Measurements from ENCODE around the gene DSN1.

- TF ChIP-seq TGIF2 (CRISPR knock-in tag; IDR thresholded peaks at IDR 0.05) (no peak), KDM1A (IDR thresholded peaks at IDR 0.05) (no peak), SUPT5H (IDR thresholded peaks at IDR 0.05) (no peak), KLF10 (CRISPR knock-in tag; IDR thresholded peaks at IDR 0.05) (no peak), POLR2B (IDR thresholded peaks at IDR 0.05; ENCODE audit: low read depth, partially characterized antibody) (no peak), GATAD2A (IDR thresholded peaks at IDR 0.05) (no peak), EP300 (IDR thresholded peaks at IDR 0.05; ENCODE audit: low read length) (no peak), SETDB1 (IDR thresholded peaks at IDR 0.05; ENCODE audit: low read length) (no peak), ZNF23 (CRISPR knock-in tag; IDR thresholded peaks at IDR 0.05) (no peak), FOXA1 (IDR thresholded peaks at IDR 0.05; ENCODE audit: borderline replicate concordance) (no peak), PRMT5 (CRISPR knock-in tag; IDR thresholded peaks at IDR 0.05) (no peak)
- TF ChIP-seq, protein P1, sequence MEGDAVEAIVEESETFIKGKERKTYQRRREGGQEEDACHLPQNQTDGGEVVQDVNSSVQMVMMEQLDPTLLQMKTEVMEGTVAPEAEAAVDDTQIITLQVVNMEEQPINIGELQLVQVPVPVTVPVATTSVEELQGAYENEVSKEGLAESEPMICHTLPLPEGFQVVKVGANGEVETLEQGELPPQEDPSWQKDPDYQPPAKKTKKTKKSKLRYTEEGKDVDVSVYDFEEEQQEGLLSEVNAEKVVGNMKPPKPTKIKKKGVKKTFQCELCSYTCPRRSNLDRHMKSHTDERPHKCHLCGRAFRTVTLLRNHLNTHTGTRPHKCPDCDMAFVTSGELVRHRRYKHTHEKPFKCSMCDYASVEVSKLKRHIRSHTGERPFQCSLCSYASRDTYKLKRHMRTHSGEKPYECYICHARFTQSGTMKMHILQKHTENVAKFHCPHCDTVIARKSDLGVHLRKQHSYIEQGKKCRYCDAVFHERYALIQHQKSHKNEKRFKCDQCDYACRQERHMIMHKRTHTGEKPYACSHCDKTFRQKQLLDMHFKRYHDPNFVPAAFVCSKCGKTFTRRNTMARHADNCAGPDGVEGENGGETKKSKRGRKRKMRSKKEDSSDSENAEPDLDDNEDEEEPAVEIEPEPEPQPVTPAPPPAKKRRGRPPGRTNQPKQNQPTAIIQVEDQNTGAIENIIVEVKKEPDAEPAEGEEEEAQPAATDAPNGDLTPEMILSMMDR (IDR thresholded peaks at IDR 0.05 in 2 of 3, conservative IDR thresholded peaks at IDR 0.05 in 1 of 3; ENCODE audit: insufficient read depth in 2 of 3, low read depth in 1 of 3, low read length in 3 of 3) = no peak
- TF ChIP-seq, protein P2, sequence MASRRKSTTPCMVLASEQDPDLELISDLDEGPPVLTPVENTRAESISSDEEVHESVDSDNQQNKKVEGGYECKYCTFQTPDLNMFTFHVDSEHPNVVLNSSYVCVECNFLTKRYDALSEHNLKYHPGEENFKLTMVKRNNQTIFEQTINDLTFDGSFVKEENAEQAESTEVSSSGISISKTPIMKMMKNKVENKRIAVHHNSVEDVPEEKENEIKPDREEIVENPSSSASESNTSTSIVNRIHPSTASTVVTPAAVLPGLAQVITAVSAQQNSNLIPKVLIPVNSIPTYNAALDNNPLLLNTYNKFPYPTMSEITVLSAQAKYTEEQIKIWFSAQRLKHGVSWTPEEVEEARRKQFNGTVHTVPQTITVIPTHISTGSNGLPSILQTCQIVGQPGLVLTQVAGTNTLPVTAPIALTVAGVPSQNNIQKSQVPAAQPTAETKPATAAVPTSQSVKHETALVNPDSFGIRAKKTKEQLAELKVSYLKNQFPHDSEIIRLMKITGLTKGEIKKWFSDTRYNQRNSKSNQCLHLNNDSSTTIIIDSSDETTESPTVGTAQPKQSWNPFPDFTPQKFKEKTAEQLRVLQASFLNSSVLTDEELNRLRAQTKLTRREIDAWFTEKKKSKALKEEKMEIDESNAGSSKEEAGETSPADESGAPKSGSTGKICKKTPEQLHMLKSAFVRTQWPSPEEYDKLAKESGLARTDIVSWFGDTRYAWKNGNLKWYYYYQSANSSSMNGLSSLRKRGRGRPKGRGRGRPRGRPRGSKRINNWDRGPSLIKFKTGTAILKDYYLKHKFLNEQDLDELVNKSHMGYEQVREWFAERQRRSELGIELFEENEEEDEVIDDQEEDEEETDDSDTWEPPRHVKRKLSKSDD (conservative IDR thresholded peaks at IDR 0.05; ENCODE audit: low read length) = no peak
- TF ChIP-seq, protein P3, sequence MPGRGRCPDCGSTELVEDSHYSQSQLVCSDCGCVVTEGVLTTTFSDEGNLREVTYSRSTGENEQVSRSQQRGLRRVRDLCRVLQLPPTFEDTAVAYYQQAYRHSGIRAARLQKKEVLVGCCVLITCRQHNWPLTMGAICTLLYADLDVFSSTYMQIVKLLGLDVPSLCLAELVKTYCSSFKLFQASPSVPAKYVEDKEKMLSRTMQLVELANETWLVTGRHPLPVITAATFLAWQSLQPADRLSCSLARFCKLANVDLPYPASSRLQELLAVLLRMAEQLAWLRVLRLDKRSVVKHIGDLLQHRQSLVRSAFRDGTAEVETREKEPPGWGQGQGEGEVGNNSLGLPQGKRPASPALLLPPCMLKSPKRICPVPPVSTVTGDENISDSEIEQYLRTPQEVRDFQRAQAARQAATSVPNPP (IDR thresholded peaks at IDR 0.05; ENCODE audit: borderline replicate concordance, insufficient read depth, insufficient read length) = no peak
Measured at GRCh38 chr20:36795691-36796090, 22.1 kb upstream of the DSN1 start.

All from K562 (cell line).